Body of pancreas (tissue), 4 donors: Measurements from ENCODE around the gene C1QTNF12. TPM values are rescaled to one million over a fixed set of nuclear protein-coding genes. Genes with fewer than 3 reads are reported as not detected.

ENCODE experiments used
- ATAC-seq: fragments of 150-250 bp; one replicate; pipeline ENCODE4 v1.9.1; 2016
- DNase-seq, 4 donors: peaks; one replicate each; pipeline ENCODE4 v3.0.0-alpha.2; 2019
- H3K27ac ChIP-seq, 4 donors: fragments of 200-600 bp; sonication (generic); 1 replicate in 3 of 4; 2 replicates in 1 of 4; pipeline versions ENCODE4 v1.5.1 to v1.6.1; 2016 to 2019; ENCODE audit warnings: mild to moderate bottlenecking in 1 of 4, mixed read lengths in 1 of 4, moderate library complexity in 1 of 4
- H3K27me3 ChIP-seq, 2 donors: fragments of 200-600 bp; sonication (generic); one replicate each; pipeline ENCODE4 v1.6.0; 2016; ENCODE audit warnings: mild to moderate bottlenecking in 1 of 2
- H3K36me3 ChIP-seq, 2 donors: fragments of 200-600 bp; sonication (generic); replicated peaks in 1 of 2; 2 replicates each; pipeline ENCODE4 v1.5.1; 2016; ENCODE audit warnings: low read depth in 2 of 2; ENCODE audit not compliant: insufficient read depth in 1 of 2
- H3K4me1 ChIP-seq: fragments of 200-600 bp; sonication (generic); one replicate; pipeline ENCODE4 v1.6.0; 2016
- H3K4me3 ChIP-seq, 2 donors: fragments of 200-600 bp; sonication (generic); 1 replicate in 1 of 2; 2 replicates in 1 of 2; pipeline ENCODE4 v1.5.1; 2016 to 2019
- H3K9me3 ChIP-seq, 3 donors: fragments of 200-600 bp; sonication (generic); 1 replicate in 2 of 3; 2 replicates in 1 of 3; pipeline ENCODE4 v1.5.1; 2016
- POLR2A ChIP-seq, 3 donors: fragments of 450-650 bp; IDR thresholded peaks; one replicate each; pipeline ENCODE4 v1.6.1; 2016; ENCODE audit warnings: antibody characterized with exemption in 3 of 3, mild to moderate bottlenecking in 2 of 3
- WGBS, 2 donors: methylation state at CpG; one replicate each; pipeline ENCODE4 v1.1.5; 2017; 5-methylcytosine and 5-hydroxymethylcytosine counted together
- intact Hi-C: fragments of 100-400 bp; cut with DNase I; formaldehyde crosslinking; loops from one replicate; pipeline ENCODE4 v1.15.1; 2023
- total RNA-seq, 2 donors: library from RNA; depleted of rRNA; stranded (reverse); fragments of >200 nt; gene quantifications; one replicate each; pipeline ENCODE4 v1.1.0, GENCODE V29; 2016
- TF ChIP-seq, protein P1 (sequence below), 7 experiments: fragments of 450-650 bp in 4 of 7; fragments of 200-600 bp in 3 of 7; sonication (generic) in 3 of 7; IDR thresholded peaks; one replicate each; pipeline ENCODE4 v1.5.1; 2016 to 2019; ENCODE audit warnings: antibody characterized with exemption in 7 of 7

The C1QTNF12 gene
- total RNA-seq, 2 donors from 2014 or later, result not detected

DNA sequence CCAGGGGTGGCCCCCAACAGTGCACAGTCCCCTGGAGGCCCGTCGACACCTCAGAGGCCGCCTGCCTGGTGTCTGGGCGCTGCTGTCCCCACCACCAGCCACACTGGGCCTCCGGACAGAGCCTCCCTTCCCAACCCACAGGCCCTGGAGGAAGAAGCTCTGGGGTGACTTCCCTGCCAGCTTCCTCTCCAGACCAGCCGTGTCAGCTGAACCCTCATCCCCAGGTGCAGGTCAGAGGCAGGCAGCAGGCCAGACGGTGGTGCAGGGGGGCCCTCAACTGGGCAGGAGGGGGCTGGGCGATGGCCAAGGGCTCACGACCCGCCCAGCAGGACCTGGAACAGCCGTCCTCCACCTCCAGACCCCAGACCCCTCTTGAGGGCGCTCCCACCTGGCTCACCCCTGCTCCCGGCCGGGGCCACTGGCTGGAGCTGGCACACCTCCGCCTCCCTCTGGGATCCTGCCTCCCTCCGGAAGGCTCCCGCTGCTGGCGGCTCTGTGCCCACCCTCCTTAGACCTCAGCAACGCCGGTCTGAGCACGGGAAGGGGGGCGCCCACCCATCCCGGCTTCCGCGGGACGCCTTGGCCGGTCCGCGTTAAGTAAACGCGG is 40.6 kb downstream of the C1QTNF12 start:
- H3K4me1 ChIP-seq, result peaks cover 23% of the 10 kb centered on the region
- 20 to 29% methylated on average over 5 to 30 of the region's 31 CpGs for WGBS, 2 donors
- no peaks in the 10 kb centered on the region for H3K36me3 ChIP-seq
- no peak for TF ChIP-seq POLR2A (IDR thresholded peaks at IDR 0.05)
- TF ChIP-seq, protein P1, sequence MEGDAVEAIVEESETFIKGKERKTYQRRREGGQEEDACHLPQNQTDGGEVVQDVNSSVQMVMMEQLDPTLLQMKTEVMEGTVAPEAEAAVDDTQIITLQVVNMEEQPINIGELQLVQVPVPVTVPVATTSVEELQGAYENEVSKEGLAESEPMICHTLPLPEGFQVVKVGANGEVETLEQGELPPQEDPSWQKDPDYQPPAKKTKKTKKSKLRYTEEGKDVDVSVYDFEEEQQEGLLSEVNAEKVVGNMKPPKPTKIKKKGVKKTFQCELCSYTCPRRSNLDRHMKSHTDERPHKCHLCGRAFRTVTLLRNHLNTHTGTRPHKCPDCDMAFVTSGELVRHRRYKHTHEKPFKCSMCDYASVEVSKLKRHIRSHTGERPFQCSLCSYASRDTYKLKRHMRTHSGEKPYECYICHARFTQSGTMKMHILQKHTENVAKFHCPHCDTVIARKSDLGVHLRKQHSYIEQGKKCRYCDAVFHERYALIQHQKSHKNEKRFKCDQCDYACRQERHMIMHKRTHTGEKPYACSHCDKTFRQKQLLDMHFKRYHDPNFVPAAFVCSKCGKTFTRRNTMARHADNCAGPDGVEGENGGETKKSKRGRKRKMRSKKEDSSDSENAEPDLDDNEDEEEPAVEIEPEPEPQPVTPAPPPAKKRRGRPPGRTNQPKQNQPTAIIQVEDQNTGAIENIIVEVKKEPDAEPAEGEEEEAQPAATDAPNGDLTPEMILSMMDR (IDR thresholded peaks at IDR 0.05), result no peak
- H3K27me3 ChIP-seq, result peaks cover 0 to 22% of the 10 kb centered on the region in 2 donors
- H3K9me3 ChIP-seq, result no peaks in the 10 kb centered on the region
- no peak for DNase-seq
- no peak overlapping the region for H3K27ac ChIP-seq
- no peak for ATAC-seq
- no peak overlapping the region for H3K4me3 ChIP-seq
- intact Hi-C loops, result no loop called here

DNA sequence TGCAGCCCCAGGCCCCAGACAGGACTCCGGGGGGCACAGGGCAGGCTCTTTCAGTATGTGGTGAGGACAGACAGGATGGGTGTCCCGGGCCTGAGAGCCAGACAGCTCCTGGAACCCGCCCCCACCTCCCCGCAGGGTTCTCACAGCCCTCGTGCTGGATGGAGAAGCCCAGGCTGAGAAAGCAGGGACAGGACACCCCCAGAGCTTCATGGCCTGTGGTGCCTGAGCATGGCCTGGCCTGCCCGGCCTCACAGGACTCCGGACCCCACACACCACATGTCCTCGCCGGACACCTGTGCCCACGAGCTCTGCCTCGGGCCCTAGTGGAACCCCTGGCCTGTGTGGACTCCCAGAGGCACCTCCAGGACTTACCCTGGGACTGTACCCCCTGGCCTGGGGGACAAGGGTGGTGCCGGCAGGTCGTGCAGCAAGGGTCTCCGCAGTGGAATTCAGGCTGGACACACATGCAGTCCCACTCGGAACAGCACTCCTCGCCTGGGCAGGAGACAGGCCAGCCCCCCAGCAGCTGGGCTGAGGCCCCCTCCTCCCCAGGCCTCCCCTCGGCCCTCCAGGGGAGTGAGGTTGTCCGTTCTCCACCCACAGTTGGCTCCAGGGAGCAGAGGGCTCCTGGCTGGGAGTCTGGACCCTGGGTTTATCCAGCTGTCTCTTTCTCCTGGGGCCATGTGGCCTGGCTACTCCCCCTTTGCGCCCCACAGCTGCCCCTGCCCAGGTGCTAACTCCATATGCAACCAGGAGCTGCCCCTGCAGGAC is 41.3 kb downstream of the C1QTNF12 start:
- WGBS, 2 donors, result 82 to 87% methylated on average over 3 to 18 of the region's 19 CpGs
- Histone ChIP-seq H3K36me3 (no peaks in the 10 kb centered on the region), H3K27ac (no peak overlapping the region), H3K4me3 (no peak overlapping the region), H3K27me3 (peaks cover 0 to 27% of the 10 kb centered on the region in 2 donors), H3K9me3 (no peaks in the 10 kb centered on the region), H3K4me1 (peaks cover 26% of the 10 kb centered on the region)
- TF ChIP-seq, protein P1 (IDR thresholded peaks at IDR 0.05), result no peak
- TF ChIP-seq POLR2A (IDR thresholded peaks at IDR 0.05), result no peak
- intact Hi-C loops, result no loop called here
- ATAC-seq, result no peak
- no peak for DNase-seq

DNA sequence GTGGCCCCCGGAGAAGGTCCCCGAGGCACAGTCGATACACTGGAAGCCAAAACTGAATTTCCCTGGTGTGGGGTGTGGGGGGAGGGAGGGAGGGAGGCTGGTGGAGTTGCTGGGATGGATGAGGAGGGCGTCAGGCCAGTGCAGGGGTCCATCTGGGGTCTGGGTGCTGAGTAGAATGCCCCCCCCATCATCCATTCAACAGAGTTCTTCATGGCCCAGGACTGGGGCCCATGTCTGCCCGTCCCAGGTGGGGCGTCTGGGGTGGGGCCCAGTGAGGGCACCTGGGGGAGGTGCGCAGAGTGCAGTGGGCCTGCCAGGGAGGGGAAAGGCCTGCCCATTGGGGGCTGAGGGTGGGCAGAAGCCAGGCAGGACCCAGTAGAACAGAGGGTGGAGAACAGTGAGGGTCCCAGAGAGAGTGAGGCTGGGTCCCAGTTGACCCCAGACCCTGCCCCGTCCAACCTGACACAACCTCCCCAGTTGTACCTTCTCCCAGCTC is 42.0 kb downstream of the C1QTNF12 start:
- no peak overlapping the region for H3K27ac ChIP-seq
- peaks cover 0 to 28% of the 10 kb centered on the region in 2 donors for H3K27me3 ChIP-seq

DNA sequence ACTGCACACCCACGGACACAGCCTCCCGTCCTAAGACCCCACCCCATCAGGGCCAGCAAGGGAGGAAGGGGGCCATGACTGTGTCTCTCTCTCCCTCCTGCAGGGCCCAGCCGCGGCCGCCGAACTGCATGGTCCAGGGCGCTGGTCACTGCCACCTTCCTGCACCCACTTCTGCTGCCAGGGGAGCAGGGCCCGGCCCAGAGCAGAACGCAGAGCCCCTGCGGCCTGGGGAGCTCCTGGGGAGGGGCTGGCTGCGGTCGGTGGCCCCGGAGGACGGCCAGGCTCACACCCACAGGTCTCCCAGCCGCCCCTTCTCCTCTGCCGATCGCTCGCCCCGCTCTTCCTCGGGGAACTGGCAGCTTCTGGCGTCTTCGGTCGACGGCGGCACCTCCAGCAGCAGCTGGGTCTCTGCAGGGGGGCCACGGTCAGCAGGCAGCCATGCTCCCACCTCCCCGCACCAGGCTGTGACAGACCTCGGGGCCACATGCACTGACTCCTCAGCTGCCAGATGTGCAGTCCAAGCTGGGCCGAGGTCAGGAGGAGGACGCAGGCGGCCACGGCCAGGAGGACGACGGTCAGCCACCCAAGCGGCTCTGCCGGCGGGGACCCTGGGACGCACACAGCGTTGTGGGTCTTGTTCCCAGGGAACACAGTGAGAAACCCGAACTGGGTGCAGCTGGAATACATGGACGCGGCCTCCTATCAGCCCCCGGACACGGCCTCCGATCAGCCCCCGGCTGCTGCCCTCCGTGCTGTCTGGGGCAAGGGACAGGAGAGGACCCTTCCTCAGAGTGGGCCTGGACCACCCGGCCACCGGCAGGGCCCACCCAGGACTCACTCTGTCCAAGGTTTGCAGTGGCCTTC is 42.7 kb downstream of the C1QTNF12 start:
- H3K27me3 ChIP-seq, result peaks cover 0 to 28% of the 10 kb centered on the region in 2 donors
- DNase-seq, result no peak

More for the DNA sequence above, 42.0 kb downstream of the C1QTNF12 start:
- no peak for ATAC-seq
- H3K4me1 ChIP-seq, result peaks cover 26% of the 10 kb centered on the region
- no peaks in the 10 kb centered on the region for H3K9me3 ChIP-seq
- DNase-seq, result no peak
- no peak overlapping the region for H3K4me3 ChIP-seq
- H3K36me3 ChIP-seq, result no peaks in the 10 kb centered on the region
- whole genome bisulfite sequencing, 2 donors, result 53 to 88% methylated on average over 3 to 8 of the region's 8 CpGs
- TF ChIP-seq, protein P1 (IDR thresholded peaks at IDR 0.05), result no peak
- no peak for TF ChIP-seq POLR2A (IDR thresholded peaks at IDR 0.05)
- intact Hi-C loops, result no loop called here

More for the DNA sequence above, 42.7 kb downstream of the C1QTNF12 start:
- Histone ChIP-seq H3K27ac (no peak overlapping the region), H3K9me3 (no peaks in the 10 kb centered on the region), H3K4me3 (no peak overlapping the region), H3K36me3 (no peaks in the 10 kb centered on the region), H3K4me1 (peaks cover 26% of the 10 kb centered on the region)
- 20 to 73% methylated on average over 1 to 48 of the region's 49 CpGs for WGBS, 2 donors
- ATAC-seq, result no peak
- intact Hi-C loops, result no loop called here
- TF ChIP-seq POLR2A (IDR thresholded peaks at IDR 0.05), result no peak
